RPMI8226 (cell line): ENCODE measurements around the gene CITED4.
"Not testable (repeated sequence)": the region's sequence is repeated elsewhere in the genome, so short reads cannot be mapped to it uniquely, and the experiment has no call there.

Source experiments
- DNase-seq: peaks from one replicate; pipeline ENCODE4 v3.0.0-alpha.2; 2015

The CITED4 gene

GRCh38 chr1:40862008-40862863, at the start of gene CITED4:
Gene CITED4, minus strand, starts transcription at chr1:40862363. Its CDS starts 236 bp downstream, at chr1:40862127.
- peak; percentile 93 for DNase-seq

- no peak for DNase-seq
These were observed 48.9 kb upstream of the CITED4 start for GRCh38 chr1:40911105-40911504.

GRCh38 chr1:40909281-40909680, 47.1 kb upstream of the CITED4 start:
- DNase-seq = no peak

GRCh38 chr1:40908350-40908749, 46.2 kb upstream of the CITED4 start:
- DNase-seq = no peak

GRCh38 chr1:40907899-40908298, 45.7 kb upstream of the CITED4 start:
- DNase-seq = no peak

- DNase-seq = no peak
These were observed 44.7 kb upstream of the CITED4 start for GRCh38 chr1:40906781-40907400.

- DNase-seq = no peak
These were observed 42.9 kb upstream of the CITED4 start for GRCh38 chr1:40905061-40905460.

GRCh38 chr1:40903106-40903505, 40.9 kb upstream of the CITED4 start:
- no peak for DNase-seq

- no peak for DNase-seq
These were observed 40.0 kb upstream of the CITED4 start for GRCh38 chr1:40901886-40902852.

GRCh38 chr1:40899230-40899870, 37.2 kb upstream of the CITED4 start:
- DNase-seq = no peak

GRCh38 chr1:40898431-40898901, 36.3 kb upstream of the CITED4 start:
- no peak for DNase-seq

- DNase-seq = no peak
These were observed 35.4 kb upstream of the CITED4 start for GRCh38 chr1:40897513-40897912.

- DNase-seq = no peak
These were observed 34.3 kb upstream of the CITED4 start for GRCh38 chr1:40896482-40896881.

- no peak for DNase-seq
These were observed 33.4 kb upstream of the CITED4 start for GRCh38 chr1:40895601-40896000.

GRCh38 chr1:40894858-40895257, 32.7 kb upstream of the CITED4 start:
- not testable (repeated sequence) for DNase-seq

GRCh38 chr1:40894455-40894854, 32.3 kb upstream of the CITED4 start:
- DNase-seq = no peak

GRCh38 chr1:40893946-40894345, 31.8 kb upstream of the CITED4 start:
- DNase-seq = no peak

GRCh38 chr1:40892354-40892753, 30.2 kb upstream of the CITED4 start:
- no peak for DNase-seq

- no peak for DNase-seq
These were observed 28.6 kb upstream of the CITED4 start for GRCh38 chr1:40890771-40891170.

- DNase-seq = no peak
These were observed 25.5 kb upstream of the CITED4 start for GRCh38 chr1:40887652-40888051.

GRCh38 chr1:40887012-40887378, 24.8 kb upstream of the CITED4 start:
- DNase-seq = no peak

- DNase-seq = no peak
These were observed 24.3 kb upstream of the CITED4 start for GRCh38 chr1:40886318-40887011.
